BE2C (cell line): ENCODE data around the gene HTRA3.

Experiments
- DNase-seq: peaks from one replicate; pipeline ENCODE4 v3.0.0-alpha.2; 2020
- H3K27me3 ChIP-seq: fragments of 250-450 bp; sonication (Bioruptor Pico); 2 replicates; pipeline ENCODE4 v1.5.1; 2020; ENCODE audit warnings: mild to moderate bottlenecking
- H3K36me3 ChIP-seq: fragments of 250-450 bp; sonication (Bioruptor Pico); 2 replicates; pipeline ENCODE4 v1.5.1; 2020; ENCODE audit warnings: mild to moderate bottlenecking
- H3K4me1 ChIP-seq: fragments of 250-450 bp; sonication (Bioruptor Pico); 2 replicates; pipeline ENCODE4 v1.5.1; 2020
- H3K4me3 ChIP-seq: 2 replicates; pipeline ENCODE4 v1.5.1; 2011; ENCODE audit warnings: low read depth, low read length
- H3K9me3 ChIP-seq: fragments of 250-450 bp; sonication (Bioruptor Pico); 2 replicates; pipeline ENCODE4 v1.5.1; 2020
- CTCF ChIP-seq: IDR thresholded peaks from 2 replicates; pipeline ENCODE4 v1.5.1; 2012; ENCODE audit warnings: mild to moderate bottlenecking, low read depth, low read length

HTRA3 gene

GRCh38 chr4:8244931-8245460, 24.6 kb upstream of the HTRA3 start:
- Histone ChIP-seq H3K36me3 (no peaks in the 10 kb centered on the region), H3K4me3 (no peak overlapping the region), H3K9me3 (no peaks in the 10 kb centered on the region), H3K4me1 (peaks cover 16% of the 10 kb centered on the region), H3K27me3 (no peaks in the 10 kb centered on the region)
- no peak for TF ChIP-seq CTCF
- no peak for DNase-seq

GRCh38 chr4:8245884-8246833, 23.4 kb upstream of the HTRA3 start:
- Histone ChIP-seq H3K4me3 (no peak overlapping the region), H3K36me3 (no peaks in the 10 kb centered on the region), H3K9me3 (no peaks in the 10 kb centered on the region), H3K27me3 (no peaks in the 10 kb centered on the region), H3K4me1 (peaks cover 16% of the 10 kb centered on the region)
- no peak for TF ChIP-seq CTCF
- DNase-seq: no peak

GRCh38 chr4:8247047-8247930, 22.3 kb upstream of the HTRA3 start:
- TF ChIP-seq CTCF: no peak
- Histone ChIP-seq H3K4me3 (no peak overlapping the region), H3K4me1 (peaks cover 16% of the 10 kb centered on the region), H3K27me3 (no peaks in the 10 kb centered on the region), H3K36me3 (no peaks in the 10 kb centered on the region), H3K9me3 (no peaks in the 10 kb centered on the region)
- peak; percentile 37 for DNase-seq

DNA sequence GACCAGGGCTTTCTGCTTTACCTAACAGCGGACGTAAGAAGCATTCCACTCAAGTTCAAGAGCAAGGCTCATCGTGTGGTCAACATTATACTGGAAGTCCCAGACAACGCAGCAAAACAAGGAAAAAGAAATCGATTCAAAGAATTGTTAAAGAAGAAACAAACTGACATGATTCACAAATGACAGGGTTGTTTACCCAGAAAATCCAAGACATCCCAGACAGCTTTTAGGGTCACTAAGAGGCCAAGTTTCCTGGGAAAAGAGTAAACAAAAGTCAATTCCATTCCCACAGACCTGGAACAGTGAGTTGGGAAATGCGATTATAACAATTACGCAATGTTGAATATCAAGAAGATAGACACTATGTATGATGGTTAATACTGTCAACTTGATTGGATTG, 21.5 kb upstream of the HTRA3 start:
- no peaks in the 10 kb centered on the region for H3K36me3 ChIP-seq
- H3K4me1 ChIP-seq: peaks cover 11% of the 10 kb centered on the region
- no peaks in the 10 kb centered on the region for H3K9me3 ChIP-seq
- H3K4me3 ChIP-seq: no peak overlapping the region
- no peaks in the 10 kb centered on the region for H3K27me3 ChIP-seq
- TF ChIP-seq CTCF: no peak
- no peak for DNase-seq

DNA sequence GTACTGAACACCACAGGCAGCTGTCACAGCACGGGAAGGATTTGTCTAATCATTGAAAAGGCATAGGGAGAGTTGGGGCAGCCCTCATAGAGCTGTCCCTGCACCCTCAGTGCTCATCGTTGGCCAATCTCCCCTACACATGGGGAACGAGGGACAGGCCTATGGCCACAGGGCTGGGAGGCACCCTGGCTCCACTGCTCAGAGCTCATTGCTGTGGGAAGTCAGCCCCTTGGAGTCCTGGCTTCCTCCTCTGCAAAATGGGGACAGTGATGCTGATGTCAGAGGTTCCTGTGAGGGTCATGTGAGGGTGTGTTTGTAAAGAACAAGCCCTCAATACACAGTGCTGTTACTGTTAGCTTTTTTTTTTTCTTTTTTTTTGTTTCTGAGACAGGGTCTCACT, 19.3 kb upstream of the HTRA3 start:
- Histone ChIP-seq H3K4me3 (no peak overlapping the region), H3K36me3 (no peaks in the 10 kb centered on the region), H3K4me1 (peaks cover 11% of the 10 kb centered on the region), H3K9me3 (no peaks in the 10 kb centered on the region), H3K27me3 (no peaks in the 10 kb centered on the region)
- DNase-seq: no peak
- no peak for TF ChIP-seq CTCF
